Activated T-cell treated with anti-CD3 and anti-CD28 coated beads for 48 hours (primary cell): Measurements from ENCODE around the gene LTBP4.
"Not testable (repeated sequence)": the region's sequence is repeated elsewhere in the genome, so short reads cannot be mapped to it uniquely, and the experiment has no call there.

ENCODE experiments used
- DNase-seq: peaks from one replicate; pipeline ENCODE4 v3.0.0-alpha.2; 2020; ENCODE audit warnings: low read depth

Gene LTBP4, protein sequence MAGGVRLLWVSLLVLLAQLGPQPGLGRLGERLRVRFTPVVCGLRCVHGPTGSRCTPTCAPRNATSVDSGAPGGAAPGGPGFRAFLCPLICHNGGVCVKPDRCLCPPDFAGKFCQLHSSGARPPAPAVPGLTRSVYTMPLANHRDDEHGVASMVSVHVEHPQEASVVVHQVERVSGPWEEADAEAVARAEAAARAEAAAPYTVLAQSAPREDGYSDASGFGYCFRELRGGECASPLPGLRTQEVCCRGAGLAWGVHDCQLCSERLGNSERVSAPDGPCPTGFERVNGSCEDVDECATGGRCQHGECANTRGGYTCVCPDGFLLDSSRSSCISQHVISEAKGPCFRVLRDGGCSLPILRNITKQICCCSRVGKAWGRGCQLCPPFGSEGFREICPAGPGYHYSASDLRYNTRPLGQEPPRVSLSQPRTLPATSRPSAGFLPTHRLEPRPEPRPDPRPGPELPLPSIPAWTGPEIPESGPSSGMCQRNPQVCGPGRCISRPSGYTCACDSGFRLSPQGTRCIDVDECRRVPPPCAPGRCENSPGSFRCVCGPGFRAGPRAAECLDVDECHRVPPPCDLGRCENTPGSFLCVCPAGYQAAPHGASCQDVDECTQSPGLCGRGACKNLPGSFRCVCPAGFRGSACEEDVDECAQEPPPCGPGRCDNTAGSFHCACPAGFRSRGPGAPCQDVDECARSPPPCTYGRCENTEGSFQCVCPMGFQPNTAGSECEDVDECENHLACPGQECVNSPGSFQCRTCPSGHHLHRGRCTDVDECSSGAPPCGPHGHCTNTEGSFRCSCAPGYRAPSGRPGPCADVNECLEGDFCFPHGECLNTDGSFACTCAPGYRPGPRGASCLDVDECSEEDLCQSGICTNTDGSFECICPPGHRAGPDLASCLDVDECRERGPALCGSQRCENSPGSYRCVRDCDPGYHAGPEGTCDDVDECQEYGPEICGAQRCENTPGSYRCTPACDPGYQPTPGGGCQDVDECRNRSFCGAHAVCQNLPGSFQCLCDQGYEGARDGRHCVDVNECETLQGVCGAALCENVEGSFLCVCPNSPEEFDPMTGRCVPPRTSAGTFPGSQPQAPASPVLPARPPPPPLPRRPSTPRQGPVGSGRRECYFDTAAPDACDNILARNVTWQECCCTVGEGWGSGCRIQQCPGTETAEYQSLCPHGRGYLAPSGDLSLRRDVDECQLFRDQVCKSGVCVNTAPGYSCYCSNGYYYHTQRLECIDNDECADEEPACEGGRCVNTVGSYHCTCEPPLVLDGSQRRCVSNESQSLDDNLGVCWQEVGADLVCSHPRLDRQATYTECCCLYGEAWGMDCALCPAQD (N-terminal part only)

GRCh38 chr19:40601134-40601974 is at the start of gene LTBP4:
TSS of gene LTBP4 (plus strand) at chr19:40601369. CDS start at chr19:40601388, 19 bp downstream.
- DNase-seq, result no peak

DNA sequence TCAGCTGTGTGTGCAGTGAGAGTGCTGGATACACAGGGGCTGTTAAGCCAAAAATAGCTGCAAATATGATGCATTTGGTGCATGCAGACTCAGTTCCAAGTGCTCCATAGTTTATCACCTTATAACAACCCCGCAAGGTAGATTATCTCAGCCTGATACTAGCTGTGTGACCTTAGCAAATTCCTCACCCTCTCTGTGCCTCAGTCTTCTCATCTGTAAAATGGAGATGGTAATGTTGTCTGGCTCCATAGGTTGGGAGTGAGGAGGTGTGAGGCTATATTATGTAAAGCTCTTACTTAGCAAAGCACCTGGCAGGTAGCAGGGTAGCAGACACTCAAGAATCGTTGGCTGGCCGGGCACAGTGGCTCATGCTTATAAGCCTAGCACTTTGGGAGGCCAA is 48.3 kb upstream of the LTBP4 start:
- no peak for DNase-seq

DNA sequence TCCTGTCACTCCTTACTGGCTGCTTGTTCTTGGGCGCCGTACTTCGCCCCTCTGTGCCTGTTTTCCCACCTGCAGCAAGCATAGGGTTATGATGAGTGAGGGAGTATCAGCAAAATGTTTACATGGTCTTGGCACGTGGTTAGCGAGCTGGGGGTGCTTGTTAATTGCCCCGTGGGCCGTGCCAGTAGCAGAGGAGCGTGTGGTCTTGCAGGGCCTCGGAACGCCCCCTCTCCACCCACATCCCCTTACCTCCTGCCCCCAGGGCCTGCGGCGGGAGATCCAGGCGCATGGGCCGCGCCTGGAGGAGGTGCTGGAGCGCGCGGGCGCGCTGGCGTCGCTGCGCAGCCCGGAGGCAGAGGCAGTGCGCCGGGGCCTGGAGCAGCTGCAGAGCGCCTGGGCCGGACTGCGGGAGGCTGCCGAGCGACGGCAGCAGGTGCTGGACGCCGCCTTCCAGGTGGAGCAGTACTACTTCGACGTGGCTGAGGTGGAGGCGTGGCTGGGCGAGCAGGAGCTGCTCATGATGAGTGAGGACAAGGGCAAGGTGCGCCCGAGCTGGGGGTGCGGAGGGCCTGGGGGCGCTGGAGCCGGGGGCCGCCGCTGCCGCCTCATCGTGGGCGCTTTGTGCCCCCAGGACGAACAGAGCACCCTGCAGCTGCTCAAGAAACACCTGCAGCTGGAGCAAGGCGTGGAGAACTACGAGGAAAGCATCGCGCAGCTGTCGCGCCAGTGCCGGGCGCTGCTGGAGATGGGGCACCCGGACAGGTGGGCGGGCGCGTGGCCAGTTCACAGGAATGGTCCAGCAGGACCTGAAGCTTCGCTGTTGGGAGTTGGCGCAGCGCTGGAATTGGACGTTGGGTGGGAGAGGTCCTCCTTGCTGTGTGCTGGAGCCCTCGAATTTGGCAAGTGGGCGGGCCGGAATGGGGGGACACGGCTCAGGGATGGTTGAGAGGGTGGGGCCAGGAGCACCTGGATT is 47.0 kb upstream of the LTBP4 start:
- DNase-seq, result no peak

DNA sequence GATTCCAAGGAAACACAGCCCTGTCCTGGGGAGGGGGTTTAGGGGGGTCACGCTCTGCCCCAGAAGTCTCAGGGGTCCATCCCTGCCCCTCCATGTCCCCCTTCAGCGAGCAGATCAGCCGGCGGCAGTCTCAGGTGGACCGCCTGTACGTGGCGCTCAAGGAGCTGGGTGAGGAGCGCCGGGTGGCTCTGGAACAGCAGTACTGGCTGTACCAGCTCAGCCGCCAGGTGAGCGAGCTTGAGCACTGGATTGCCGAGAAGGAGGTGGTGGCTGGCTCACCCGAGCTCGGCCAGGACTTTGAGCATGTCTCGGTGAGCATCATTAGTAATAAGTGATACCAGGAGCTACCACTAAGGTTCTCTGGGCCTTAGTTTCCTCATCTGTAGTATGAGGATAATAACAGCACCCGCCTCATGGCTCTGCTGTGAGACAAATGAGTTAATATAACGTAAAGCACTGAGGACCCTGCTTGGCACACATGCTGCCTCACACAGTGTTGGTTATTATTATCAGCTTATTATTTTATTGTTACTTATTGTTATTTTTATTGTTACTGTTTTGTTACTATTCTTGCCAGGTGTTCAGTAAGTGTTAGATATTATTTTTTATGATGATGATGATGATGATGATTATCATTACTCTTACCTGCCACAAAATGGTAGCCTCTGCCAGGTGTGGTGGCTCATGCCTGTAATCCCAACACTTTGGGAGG is 45.0 kb upstream of the LTBP4 start:
- no peak for DNase-seq

DNA sequence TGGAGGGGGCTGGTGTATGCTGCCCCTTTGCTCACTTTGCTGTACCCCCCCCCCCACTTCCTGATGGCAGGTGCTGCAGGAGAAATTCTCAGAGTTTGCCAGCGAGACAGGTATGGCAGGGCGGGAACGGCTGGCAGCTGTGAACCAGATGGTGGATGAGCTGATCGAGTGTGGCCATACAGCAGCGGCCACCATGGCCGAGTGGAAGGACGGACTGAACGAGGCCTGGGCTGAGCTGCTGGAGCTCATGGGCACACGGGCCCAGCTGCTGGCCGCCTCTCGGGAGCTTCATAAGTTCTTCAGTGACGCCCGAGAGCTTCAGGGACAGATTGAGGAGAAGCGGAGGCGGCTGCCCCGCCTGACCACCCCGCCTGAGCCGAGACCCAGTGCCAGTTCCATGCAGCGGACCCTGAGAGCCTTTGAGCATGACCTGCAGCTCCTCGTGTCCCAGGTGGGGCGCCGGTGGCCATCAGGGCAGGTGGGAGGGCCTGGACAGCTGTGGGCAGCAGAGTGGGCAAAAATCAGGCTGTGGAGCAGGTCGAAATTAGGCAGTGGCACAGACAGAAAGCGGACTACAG is 44.1 kb upstream of the LTBP4 start:
- no peak for DNase-seq

GRCh38 chr19:40559394-40559793 is 41.8 kb upstream of the LTBP4 start:
- DNase-seq, result no peak

- no peak for DNase-seq
Observed at GRCh38 chr19:40560092-40560507, 41.1 kb upstream of the LTBP4 start.

DNA sequence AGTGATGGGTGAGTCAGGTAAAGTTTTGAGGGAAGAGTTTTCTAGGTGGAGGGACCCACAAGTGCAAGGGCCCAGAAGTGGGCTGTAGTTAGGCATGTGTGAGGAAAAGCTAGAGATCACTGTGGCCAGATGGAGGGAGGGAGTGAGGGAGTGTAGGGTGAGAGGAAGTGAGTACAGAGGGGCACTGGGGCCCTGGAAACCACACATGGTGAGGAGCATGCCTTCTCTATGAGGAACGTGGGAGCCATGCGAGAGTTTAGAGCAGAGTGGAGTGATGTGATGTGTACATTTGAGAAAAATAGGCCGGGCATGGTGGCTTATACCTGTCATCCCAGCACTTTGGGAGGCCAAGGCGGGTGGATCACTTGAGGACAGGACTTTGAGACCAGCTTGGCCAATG is 39.2 kb upstream of the LTBP4 start:
- DNase-seq, result no peak

DNA sequence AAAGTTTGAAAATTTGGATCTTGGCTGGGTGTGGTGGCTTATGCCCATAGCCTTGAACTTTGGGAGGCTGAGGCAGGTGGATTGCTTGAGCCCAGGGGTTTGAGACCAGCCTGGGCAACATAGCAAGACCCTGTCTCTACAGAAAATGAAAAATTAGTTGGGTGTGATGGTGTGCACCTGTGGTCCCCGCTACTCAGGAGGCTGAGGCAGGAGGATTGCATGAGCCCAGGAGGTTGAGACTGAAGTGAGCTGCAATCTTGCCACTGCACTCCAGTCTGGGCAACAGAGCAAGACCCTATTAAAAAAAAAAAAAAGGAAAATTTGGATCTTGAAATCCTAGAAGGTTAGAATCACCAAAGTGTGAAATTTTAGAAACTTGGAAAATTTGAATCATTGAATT is 36.6 kb upstream of the LTBP4 start:
- DNase-seq, result not testable (repeated sequence)

DNA sequence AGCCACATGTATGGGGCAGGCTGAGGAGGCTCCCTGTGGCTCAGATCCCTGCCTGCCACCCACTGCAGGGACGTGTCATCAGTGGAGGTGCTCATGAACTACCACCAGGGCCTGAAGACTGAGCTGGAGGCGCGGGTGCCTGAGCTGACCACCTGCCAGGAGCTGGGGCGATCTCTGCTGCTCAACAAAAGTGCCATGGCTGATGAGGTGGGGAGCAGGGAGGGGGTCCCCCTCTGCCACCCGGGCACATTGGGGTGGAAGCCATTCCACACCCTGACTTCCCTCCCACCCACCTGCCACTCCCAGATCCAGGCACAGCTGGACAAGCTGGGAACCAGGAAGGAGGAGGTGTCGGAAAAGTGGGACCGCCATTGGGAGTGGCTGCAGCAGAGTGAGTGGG is 35.8 kb upstream of the LTBP4 start:
- DNase-seq, result no peak

GRCh38 chr19:40565910-40566495 is 35.2 kb upstream of the LTBP4 start:
- no peak for DNase-seq

DNA sequence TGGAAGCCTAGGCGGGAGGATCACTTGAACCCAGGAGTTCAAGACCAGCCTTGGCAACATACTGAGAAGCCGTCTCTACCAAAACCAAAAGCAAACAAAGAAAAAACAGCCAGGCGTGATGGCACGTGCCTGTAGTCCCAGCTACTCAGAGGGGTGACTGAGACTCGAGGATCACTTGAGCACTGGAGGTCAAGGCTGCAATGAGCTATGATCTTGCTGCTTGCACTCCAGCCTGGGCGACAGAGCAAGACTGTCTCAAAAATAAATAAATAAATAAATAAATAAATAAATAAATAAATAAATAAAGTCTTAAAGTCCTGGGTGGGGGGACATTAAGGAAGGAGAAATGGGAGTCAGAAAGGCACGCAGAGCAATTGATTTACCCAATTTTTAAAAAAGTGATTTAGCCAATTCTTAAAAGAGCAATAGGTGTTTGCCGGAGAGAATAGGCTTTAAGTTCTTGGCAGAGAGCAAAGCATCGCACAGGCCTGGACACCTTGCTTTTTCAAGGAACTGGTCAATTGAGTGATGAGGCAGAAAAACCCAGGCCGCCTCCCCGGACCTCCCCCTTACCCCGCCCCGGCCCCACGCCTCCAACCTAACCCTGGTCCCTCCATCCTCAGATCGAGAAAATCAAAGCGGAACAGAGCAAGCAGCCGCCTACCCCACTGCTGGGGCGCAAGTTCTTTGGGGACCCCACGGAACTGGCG is 34.0 kb upstream of the LTBP4 start:
- no peak for DNase-seq

DNA sequence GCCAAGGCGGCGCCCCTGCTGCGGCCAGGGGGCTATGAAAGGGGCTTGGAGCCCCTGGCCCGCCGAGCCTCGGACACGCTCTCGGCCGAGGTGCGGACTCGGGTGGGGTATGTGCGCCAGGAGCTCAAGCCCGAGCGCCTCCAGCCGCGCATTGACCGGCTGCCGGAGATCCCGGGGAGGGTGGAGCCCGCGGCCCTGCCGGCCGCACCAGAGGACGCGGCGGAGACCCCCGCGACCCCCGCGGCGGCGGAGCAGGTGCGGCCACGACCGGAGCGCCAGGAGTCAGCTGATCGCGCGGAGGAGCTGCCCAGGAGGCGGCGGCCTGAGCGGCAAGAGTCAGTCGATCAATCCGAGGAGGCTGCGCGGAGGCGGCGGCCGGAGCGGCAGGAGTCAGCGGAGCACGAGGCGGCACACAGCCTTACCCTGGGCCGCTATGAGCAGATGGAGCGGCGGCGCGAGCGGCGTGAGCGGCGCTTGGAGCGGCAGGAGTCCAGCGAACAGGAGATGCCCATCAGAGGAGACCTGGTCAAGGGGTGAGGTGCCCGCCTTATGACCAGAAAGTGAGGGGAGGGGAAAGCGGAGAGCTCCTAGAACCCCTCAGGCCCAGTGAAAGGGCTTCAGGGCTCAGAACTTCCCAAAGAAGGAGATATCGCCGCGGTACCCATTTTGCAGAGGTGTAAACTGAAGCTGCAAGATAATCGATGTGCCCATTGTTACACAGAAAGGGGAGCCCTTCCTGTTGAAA is 33.2 kb upstream of the LTBP4 start:
- DNase-seq, result no peak

- peak; percentile 95 for DNase-seq
Observed at GRCh38 chr19:40570313-40571004, 30.7 kb upstream of the LTBP4 start.

DNA sequence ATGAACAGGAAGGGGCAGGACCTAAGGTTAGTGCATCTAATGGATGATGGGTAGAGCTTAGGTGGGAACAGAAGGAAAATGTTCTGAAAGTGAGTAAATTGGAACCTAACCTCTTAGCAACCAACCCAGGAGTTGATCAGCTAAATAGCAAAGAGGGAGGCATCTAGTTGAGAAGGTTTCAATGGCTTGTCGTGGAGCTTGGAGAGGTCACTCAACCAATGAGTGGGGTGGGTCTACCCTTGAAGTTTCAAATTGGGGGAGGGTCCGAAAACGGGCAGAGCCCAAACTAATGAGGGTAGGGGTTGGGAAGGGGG is 30.2 kb upstream of the LTBP4 start:
- no peak for DNase-seq

DNA sequence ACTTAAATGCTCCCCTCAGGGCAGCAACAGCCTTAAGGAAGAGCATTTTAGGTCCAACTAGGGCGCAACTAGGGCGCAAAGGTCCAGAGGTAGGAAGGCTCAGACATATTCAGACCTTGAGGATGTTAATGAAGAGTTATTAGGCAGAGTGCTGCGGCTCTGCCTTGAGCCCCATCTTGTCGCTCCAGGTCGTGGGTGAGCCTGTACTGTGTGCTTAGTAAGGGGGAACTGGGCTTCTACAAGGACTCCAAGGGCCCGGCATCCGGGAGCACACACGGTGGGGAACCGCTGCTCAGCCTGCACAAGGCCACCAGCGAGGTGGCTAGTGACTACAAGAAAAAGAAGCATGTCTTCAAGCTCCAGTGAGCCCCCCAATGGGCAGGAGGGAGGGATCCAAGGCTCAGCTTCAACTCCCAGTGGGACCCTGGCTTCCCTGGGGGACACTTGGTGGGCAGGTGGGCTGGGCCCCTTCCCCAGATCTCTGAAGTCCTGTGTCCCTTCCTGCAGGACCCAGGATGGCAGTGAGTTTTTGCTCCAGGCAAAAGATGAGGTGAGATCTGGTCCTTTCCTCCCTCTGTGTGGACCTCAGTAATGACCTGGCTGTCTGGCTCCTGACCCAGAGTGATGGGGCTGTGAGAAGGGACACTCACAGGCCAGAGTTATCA is 29.2 kb upstream of the LTBP4 start:
- DNase-seq, result no peak
